ENCODE data around the gene NKAIN1.

GRCh38 chr1:31273619-31274018 is 33.9 kb upstream of the NKAIN1 start:
- TF ChIP-seq EZH2phosphoT487 (IDR thresholded peaks at IDR 0.05; ENCODE audit: low read length) (no peak), CTCF (IDR thresholded peaks at IDR 0.05; ENCODE audit: low read length) (no peak)
